OCI-LY3 (cell line): ENCODE measurements around the gene PITPNM3.

Experiments used
- H2AFZ ChIP-seq: fragments of 200-600, 300-600 bp; shearing (Covaris generic); 2 replicates; pipeline ENCODE4 v1.6.0; 2014; ENCODE audit warnings: antibody characterized with exemption, low read depth, low read length
- H3K27ac ChIP-seq: fragments of 200-600, 300-600 bp; sonication (generic); 2 replicates; pipeline ENCODE4 v1.5.1; 2014; ENCODE audit warnings: mild to moderate bottlenecking, low read length, moderate library complexity, mixed read lengths
- H3K27me3 ChIP-seq: fragments of 200-600, 300-600 bp; sonication (generic); 2 replicates; pipeline ENCODE4 v1.6.1; 2014; ENCODE audit warnings: low read depth, low read length, mixed read lengths
- H3K36me3 ChIP-seq: fragments of 200-600, 300-600 bp; sonication (generic); replicated peaks from 2 replicates; pipeline ENCODE3; 2014; ENCODE audit warnings: low read depth, low read length, mixed read lengths
- H3K4me1 ChIP-seq: fragments of 300-600, 200-600 bp; sonication (generic); 2 replicates; pipeline ENCODE4 v1.6.1; 2014; ENCODE audit warnings: low read length, mixed read lengths
- H3K4me2 ChIP-seq: fragments of 200-600, 300-600 bp; sonication (generic); 2 replicates; pipeline ENCODE4 v1.6.1; 2014; ENCODE audit warnings: low read length, mixed read lengths
- H3K4me3 ChIP-seq: fragments of 300-600, 200-600 bp; sonication (generic); 2 replicates; pipeline ENCODE4 v1.5.1; 2014; ENCODE audit warnings: antibody characterized with exemption, mild to moderate bottlenecking, low read length, moderate library complexity
- H3K79me2 ChIP-seq: fragments of 300-600, 200-600 bp; shearing (Covaris generic); 2 replicates; pipeline ENCODE4 v1.6.1; 2014; ENCODE audit warnings: mild to moderate bottlenecking, low read length, mixed read lengths
- H3K9ac ChIP-seq: fragments of 300-600, 200-600 bp; shearing (Covaris generic); 2 replicates; pipeline ENCODE4 v1.6.0; 2014; ENCODE audit warnings: mild to moderate bottlenecking, low read length, moderate library complexity
- H3K9me3 ChIP-seq: fragments of 200-600, 300-600 bp; shearing (Covaris generic); 2 replicates; pipeline ENCODE4 v1.6.1; 2014; ENCODE audit warnings: low read length, mixed read lengths; ENCODE audit not compliant: insufficient read depth
- H4K20me1 ChIP-seq: fragments of 200-600, 300-600 bp; sonication (generic); 2 replicates; pipeline ENCODE4 v1.6.1; 2016; ENCODE audit warnings: low read length, mixed read lengths; ENCODE audit not compliant: insufficient read depth
- EZH2phosphoT487 ChIP-seq: fragments of 200-600 bp; shearing (Covaris generic); IDR thresholded peaks from 2 replicates; pipeline ENCODE4 v1.6.1; 2018; ENCODE audit warnings: antibody characterized with exemption, mixed run types, low read depth

The PITPNM3 gene

GRCh38 chr17:6402258-6402657 lies 154.1 kb downstream of the PITPNM3 start:
- Histone ChIP-seq H3K27ac (no peak overlapping the region), H3K27me3 (no peaks in the 10 kb centered on the region), H4K20me1 (no peaks in the 10 kb centered on the region), H3K36me3 (no peaks in the 10 kb centered on the region), H3K79me2 (no peaks in the 10 kb centered on the region), H2AFZ (no peak overlapping the region), H3K9ac (no peak overlapping the region), H3K4me1 (no peaks in the 10 kb centered on the region), H3K9me3 (no peaks in the 10 kb centered on the region), H3K4me3 (no peak overlapping the region), H3K4me2 (no peak overlapping the region)
- no peak for TF ChIP-seq EZH2phosphoT487
